NCI-H1417 treated with DMSO at 0.1 percent for 48 hours (cell line): ENCODE data around the gene KBTBD6.
"Not testable (repeated sequence)": the region's sequence is repeated elsewhere in the genome, so short reads cannot be mapped to it uniquely, and the experiment has no call there.

Experiments used
- DNase-seq: peaks from one replicate; lab custom pipeline; 2025; lab: John Stamatoyannopoulos, UW

The KBTBD6 gene, protein sequence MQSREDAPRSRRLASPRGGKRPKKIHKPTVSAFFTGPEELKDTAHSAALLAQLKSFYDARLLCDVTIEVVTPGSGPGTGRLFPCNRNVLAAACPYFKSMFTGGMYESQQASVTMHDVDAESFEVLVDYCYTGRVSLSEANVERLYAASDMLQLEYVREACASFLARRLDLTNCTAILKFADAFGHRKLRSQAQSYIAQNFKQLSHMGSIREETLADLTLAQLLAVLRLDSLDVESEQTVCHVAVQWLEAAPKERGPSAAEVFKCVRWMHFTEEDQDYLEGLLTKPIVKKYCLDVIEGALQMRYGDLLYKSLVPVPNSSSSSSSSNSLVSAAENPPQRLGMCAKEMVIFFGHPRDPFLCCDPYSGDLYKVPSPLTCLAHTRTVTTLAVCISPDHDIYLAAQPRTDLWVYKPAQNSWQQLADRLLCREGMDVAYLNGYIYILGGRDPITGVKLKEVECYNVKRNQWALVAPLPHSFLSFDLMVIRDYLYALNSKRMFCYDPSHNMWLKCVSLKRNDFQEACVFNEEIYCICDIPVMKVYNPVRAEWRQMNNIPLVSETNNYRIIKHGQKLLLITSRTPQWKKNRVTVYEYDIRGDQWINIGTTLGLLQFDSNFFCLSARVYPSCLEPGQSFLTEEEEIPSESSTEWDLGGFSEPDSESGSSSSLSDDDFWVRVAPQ

DNA sequence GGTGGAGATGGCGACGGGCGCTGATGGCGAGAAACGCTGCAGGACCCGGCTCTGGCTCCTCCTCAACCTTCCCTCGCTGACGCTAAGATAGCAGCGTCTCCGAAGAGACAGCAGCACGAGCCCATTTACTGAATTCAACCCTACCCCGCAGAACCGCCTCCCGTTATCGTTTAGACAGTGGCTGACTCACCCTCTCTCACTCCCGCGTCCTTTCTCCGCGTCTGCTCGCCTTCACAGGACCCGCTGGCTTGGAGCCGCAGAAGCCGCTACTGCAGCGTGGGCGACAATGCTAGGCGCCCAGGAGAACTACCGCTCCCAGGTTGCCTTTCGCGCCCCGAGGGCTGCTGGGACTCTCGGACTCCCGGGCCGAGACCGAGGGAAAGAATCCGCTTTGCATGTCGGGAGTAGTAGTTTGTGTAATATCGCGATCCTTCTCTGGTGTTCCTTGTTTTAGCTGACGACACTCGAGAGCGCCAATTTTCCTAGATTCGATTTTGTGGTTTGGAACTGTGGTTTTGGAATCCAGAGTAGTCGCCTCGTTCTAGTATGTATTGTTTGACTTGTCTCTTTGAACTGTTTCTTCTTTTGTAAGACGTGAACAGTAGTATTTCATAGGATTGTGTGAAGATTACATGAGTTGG, at the start of gene KBTBD6:
Gene KBTBD6, minus strand, starts transcription at position 291 of the 641 bp plus-strand sequence. CDS start 291 bp downstream, outside the sequence.
- peak; percentile 88 for DNase-seq

DNA sequence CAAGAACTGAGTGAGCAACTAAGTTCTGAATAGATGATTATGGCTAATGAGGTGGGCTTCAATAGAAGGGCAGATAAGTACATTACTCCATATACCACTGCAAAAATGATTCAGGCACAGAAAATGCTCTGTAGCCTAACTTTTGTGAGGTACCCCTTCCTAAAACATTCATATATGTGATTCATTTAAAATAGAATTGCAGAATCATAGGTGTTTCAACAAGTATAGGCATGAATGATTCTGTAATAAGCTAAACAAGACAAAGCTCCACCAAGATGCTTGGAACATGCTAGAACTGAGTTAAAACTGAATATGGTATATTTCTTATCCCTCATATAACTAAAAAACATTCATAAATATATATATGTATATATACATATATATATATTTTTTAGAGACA, 49.6 kb upstream of the KBTBD6 start:
- DNase-seq, result no peak

DNA sequence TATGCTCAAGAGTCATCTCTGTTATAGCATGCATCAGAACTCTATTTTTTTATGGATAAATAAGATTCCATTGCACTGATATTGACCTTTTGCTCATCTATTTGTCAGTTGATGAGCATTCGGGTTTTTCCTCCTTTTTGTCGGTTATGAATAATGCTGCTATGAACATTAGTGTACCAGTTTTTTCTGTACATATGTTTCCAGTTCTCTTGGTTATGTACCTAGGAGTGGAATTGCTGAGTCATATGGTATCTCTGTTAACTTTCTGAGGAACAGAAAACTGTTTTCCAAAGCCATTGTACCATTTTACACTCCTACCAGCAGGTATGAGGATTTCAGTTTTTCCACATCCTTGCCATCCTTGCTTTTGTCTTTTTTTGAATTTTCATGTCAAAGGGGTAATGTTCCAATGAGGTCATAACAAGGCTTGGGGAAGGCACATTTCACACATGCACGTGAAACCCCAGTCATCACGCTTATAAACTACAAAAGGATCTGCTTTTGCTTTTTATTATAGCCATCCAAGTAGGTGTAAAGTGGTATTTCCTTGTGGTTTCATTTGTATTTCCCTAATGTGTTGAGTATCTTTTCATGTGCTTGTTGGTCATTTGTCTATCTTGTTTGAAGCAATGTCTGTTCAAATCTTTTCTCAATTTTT, 47.1 kb upstream of the KBTBD6 start:
- DNase-seq, result no peak

DNA sequence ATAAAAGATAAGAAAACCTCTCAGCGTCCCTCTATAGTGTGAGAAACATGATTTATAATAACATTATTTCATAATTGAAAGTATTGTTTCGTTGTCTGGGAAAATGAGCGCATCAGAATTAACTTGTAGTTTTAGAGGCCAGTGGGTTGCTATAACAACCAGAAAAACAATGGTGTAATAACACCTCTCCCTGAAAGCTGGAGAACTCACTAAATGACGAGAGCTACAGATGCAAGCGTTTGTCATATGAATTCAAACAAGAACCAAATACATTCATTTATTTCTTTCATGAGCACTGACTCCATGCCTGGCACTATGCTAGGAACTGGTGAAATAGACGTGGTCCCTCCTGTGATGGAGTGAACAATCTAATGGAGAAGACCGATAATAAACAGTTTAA, 45.4 kb upstream of the KBTBD6 start:
- no peak for DNase-seq

DNA sequence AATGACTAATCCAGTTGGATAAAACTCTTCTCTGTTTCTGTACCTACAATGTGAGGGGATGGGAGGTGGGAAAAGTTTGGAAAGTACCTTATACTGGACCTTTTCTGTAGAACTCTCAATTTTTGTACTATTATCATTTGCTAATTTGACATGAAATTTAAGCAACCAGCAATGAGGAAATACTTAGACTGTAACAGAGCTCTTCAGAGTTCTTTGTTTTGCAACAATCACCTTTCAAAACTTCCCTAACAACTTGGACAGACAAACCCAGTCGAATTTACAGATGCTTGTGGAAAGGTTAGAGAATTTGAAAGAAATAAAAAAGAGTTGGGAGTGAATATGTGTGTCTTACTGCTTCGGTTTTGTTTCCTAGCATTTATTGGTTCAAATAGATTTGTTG, 45.0 kb upstream of the KBTBD6 start:
- no peak for DNase-seq

DNA sequence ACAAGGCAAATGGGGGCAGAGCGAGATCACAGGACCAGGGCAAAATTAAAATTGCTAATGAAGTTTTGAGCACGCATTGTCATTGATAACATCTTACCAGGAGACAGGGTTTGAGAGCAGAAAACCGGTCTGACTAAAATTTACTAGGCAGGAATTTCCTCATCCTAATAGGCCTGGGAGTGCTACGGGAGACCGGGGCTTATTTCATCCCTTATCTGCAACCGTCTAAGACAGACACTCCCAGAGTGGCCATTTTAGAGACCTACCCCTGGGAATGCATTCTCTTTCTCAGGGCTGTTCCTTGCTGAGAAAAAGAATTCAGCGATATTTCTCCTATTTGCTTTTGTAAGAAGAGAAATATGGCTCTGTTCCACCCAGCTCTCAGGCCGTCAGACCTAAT, 43.0 kb upstream of the KBTBD6 start:
- DNase-seq, result not testable (repeated sequence)

DNA sequence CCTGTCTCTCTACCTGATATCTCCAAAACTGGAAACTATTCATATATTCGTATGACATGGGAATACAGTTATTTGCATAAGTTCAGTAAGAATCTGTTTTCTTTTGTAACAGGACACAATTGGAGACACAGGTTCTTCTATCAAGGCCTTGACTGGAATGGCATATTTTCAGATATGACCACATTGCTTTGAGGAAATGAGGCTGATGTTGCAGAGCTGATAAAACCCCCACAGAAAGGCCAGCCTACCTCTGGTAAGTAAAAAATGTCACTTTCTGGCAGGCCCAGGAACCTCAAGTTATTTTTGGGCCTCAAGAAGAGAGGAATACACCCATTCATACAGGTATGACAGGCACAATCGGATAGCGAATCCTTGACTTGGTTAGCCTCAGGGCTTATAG, 29.5 kb upstream of the KBTBD6 start:
- no peak for DNase-seq

DNA sequence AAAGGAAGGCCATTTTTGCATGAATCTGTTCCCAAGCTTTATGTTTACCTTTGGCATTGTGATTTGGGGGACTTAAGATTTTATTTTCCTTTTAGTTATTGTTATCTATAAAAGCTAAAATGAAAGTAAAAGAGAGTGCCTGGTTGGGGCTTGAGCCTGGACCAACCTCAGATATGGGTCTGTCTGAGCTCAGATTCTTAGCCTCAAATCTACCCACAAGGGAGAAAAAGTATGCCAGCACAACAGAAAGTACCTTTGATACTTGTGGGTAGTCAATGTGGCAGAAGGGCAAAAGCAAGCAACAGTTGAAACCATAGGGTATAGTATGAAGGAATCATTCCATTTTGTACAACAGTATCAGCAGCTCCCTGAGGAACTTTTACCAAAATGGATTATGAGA, 26.6 kb upstream of the KBTBD6 start:
- DNase-seq, result no peak

DNA sequence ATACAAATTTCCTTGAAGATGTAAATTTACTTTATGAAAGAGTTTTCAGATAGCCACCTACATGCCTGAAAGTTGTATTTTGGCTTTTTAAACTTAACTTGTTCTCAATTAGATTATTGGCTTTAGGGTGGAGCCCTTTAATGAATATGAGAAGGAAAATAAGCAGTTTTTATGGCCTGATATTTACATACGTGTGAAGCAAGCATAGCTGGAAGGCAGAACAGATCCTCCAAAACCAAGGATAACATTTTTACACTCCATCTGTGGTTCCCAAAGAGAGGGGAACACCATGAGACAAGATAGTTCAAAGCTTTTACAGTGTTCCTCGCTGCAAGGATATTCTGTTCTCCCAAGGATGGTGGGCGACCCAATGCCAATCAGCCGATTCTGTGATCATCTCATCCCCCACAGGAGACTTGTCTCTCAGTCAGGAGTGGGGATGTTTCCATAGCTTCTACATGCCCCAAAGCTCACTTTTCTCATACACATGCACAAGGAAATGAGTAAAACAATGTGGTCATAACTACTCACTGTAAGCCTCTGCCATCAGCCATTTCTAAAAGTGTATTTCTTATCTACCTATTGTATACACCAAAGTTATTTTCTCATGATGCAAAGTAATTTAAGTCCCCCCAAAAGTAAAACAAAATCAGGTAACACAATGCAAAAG, 24.6 kb upstream of the KBTBD6 start:
- no peak for DNase-seq

DNA sequence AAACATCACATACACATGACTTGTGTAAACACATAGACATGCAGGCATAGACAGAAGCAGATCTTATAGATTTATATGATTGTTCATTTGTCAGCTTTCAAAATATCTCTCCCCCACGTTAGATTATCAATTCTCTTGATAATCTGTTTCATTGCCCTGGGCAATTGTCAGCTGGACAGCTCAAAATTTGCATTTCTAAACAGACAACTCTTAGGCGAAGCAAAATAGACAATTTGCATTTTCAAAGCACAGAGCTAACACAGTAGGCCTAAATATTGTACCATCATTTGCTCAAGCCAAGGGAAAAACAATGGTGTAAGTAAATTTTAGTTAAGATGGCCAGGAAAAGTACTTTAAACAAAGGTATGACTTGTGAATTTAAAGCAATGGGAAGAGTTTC, 24.0 kb upstream of the KBTBD6 start:
- DNase-seq, result no peak

DNA sequence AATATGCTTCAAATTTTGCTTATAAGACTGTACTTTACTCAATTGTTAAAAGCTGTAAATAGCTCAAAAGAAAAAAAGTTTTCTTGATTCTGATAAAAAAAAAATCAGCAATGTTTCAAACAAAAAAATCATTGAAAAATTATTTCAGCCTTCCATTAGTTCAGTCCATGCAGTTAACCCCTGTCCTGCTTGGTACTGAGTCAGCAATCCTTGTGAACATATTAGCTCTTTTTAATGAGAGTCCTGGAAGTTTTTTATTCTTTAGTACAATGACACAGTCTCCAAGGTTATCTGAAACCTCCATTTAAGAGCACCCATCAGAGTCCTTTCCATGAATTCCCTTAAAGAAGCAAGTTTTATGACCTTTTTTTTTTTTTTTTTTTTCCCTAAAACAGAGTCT, 21.4 kb upstream of the KBTBD6 start:
- DNase-seq, result no peak

DNA sequence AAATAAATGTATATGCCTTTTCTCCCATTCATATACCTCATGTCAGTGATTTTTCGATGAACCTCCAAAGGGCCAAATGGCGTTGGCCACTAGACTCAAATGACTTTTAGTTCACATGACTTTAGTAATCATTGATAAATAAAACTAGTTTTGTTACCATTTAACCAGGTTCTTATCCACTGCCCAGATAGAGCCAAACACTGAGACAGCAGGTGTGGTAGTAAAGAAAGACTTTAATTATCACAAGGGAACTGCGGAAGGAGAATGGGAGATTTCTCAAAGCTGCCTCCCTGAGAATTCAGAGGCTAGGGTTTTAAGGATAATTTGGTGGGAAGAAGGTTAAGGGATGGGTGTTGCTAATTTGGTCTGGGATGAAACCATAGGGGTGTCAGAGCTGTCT, 19.4 kb upstream of the KBTBD6 start:
- DNase-seq, result no peak

DNA sequence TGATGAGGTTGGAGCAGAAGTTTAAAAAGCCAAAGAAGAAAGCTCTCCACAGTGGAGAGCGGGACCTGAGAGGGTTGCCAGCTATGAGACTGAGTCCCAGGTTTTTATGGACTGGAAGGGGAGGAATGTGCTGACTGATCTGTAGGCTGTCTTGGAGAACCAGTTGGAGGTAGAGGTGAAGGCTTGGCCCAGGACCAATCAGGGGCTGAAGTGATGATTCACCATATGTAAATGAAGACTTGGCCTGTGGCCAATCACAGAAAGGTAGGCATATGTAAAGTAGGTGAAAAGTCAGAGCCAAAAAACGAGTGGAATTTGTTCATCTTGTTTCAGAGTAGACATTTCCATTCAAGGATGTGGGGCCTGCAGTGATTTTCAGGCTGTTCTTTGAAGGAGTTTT, 17.5 kb upstream of the KBTBD6 start:
- no peak for DNase-seq

DNA sequence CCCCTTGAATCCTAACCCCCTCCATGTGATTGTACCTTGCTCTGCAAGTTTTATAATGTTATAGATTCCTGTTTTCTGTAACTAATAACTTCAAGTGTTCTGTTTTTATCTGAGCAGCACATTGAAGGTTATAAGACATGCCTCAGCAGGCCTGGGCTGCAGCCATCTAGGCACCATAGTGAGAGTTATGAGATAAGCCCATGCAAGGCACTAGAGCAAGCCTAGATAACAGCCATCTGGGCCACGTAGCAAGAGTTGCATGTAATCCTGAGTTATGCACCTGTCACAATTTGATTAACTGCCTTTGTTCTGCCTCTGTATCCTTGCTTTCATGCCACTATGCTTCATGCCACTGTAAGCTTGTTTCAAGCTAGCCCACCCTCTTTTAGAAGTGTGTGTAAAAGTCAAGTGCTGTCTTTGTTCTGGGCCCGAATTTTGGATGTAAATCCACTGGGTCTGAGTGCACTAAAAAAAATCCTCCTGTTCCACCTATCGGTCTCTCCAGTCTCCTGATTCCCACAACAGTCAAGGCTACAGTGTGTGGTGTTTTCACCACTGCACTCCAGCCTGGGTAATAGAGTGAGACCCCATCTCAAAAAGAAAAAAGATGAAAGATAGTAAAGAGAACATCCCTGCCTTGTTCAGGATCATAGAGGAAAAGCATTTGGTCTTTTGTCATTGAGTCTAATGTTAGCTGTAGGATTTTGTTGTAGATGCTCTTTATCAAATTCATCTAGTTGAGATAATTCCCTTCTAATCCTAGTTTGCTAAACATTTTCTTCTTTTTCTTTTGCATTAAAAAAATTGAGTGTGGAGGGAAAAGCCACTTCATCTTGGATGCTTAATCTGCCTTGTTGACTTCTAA, 16.0 kb upstream of the KBTBD6 start:
- no peak for DNase-seq

DNA sequence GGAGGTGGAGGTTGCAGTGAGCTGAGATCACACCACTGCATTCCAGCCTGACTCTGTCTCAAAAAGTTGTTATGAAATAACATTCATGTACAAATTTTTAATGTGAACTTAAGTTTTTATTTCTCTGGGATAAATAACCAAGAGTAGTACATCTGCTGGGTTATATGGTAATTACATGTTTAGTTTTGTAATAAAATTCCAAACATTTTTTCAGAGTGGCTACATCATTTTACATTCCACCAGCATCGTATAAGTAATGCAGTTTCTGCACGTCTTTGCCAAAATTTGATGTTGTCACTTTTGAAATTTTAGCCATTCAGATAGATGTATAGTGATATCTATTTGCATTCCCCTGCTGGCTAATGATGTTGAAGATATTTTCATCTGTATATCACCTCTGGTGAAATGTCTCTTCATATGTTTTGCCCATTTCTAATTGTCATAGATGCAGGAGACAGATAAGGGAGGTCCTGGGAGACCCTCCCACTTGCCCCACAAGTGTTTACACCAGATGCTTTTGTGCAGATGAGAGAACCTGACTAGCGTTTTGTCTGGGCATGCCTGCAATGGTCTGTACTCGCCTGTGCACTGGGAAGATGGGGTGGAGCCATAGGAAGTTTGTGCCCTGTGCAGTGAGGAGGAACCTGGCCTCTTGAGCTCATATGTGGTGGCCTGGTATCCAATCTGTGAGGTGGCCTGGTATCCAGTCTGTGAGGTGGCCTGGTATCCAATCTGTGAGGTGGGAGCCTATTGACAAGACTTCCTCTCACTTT, 12.7 kb upstream of the KBTBD6 start:
- DNase-seq, result no peak

DNA sequence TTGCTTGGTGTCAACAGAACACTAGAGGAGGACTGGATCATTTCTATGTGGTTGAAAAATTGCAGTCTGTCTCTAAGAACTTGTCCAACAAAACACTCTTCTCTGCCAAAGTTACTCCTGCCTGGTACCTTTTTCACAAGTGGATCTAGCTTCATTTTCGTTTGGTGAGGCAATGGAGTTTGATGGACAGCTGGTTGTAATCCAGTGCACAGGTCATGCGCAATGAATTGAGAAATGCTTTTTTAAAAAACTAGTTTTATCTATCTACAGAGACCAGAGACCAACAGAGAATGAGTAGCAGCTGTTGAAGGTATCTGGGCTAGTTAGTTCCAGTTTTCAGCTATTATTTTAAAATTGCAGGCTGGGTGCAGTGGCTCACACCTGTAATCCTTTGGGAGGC, 12.0 kb upstream of the KBTBD6 start:
- no peak for DNase-seq

DNA sequence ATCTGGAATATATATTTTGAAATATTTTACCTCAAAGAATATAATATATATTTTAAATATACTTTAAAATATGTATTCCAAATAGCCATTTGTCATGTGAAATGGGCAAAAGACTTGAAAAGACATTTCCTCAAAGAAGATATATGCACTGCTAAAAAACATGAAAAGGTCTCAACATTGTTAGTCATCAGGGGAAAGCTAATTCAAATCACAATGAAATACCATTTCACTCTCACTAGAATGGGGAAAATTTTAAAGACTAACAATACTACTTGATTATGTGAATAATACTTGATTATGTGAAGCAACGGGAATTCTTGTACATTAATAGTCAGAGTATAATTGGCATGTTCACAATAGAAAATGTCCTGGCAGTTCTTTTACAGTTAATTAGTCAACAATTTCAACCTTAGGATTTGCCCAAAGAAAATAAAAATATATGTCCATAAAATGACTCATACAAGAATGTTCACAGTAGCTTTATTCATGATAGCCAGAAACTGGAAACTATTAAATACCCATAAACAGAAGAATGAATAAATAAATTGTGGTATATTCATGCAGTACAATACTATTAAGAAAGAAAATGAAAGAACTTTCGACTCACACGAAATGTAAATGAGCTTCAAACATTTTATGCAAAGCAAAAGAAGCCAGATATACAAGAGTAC, 6.8 kb upstream of the KBTBD6 start:
- DNase-seq, result no peak

DNA sequence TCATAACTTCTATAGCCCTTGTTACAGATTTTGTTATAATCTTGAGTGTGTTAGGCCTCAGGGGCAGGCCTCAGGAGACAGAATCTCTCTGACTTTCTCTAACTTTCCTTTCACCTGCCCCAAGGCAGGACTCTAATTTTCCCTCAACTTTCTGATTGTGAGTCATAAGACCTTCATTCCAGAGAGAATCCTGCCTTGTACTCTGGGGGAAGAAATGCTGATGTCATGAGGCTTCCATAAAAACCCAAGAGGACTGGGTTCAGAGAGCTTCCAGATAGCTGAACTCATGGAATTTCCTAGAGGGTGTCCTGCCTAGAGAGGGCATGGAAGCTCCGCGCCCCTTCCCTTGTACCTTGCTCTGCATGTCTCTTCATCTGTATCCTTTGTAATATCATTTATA, 5.3 kb upstream of the KBTBD6 start:
- no peak for DNase-seq

DNA sequence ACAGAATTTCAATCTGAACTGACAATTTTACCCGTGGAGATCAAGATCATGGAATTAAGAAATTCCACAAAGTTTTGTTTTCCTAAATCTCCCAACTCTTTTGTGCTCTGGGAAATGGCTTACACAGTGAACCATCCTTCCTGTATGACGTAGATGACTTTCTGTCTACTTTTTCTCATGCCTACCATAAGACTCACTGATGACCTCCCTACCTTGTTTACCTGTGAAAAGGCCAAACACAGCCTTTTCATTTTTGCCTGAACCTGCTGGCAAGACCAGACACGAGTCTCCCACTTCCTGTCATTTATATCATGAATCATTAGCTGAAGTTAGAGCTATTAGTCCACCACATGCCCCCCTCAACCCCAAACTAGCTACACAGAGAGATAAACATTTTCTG, 4.6 kb upstream of the KBTBD6 start:
- DNase-seq, result no peak
